H1 (cell line): ENCODE results near the gene GXYLT2. TPM values are rescaled to one million over a fixed set of nuclear protein-coding genes. Genes with fewer than 3 reads are reported as not detected.

Experiments used
- CTCF ChIA-PET: fragments of 300-600 bp; sonication (Branson Sonifier 250); formaldehyde crosslinking; loops from one replicate; lab custom pipeline; 2021; ENCODE audit not compliant: partially characterized antibody; lab: Charles Lee
- POLR2A ChIA-PET: fragments of 300-600 bp; sonication (Branson Sonifier 250); formaldehyde crosslinking; loops from one replicate; lab custom pipeline; 2021; ENCODE audit warnings: inconsistent platforms; ENCODE audit not compliant: partially characterized antibody; lab: Charles Lee
- DNase-seq, 2 experiments: peaks; one replicate each; pipeline versions ENCODE4 v3.0.0 to v3.0.0-alpha.2; 2010 to 2022; ENCODE audit warnings: low spot score in 2 of 2, low read depth in 1 of 2, mixed read lengths in 1 of 2
- FAIRE-seq: peaks from 2 replicates; lab custom pipeline; 2011; peaks lifted over from hg19 to GRCh38; lab: Jason Lieb, UNC
- H2AFZ ChIP-seq: 2 replicates; pipeline ENCODE4 v1.8.1; 2012; ENCODE audit warnings: low read length, inconsistent platforms
- H2AK5ac ChIP-seq: 2 replicates; pipeline ENCODE4 v1.6.1; 2013; ENCODE audit warnings: low read depth, low read length
- H2BK120ac ChIP-seq: replicated peaks from 2 replicates; pipeline ENCODE3; 2013; ENCODE audit warnings: low read depth, low read length, inconsistent platforms
- H2BK12ac ChIP-seq: 2 replicates; pipeline ENCODE4 v1.6.1; 2013; ENCODE audit warnings: low read depth, low read length
- H2BK15ac ChIP-seq: 2 replicates; pipeline ENCODE4 v1.6.1; 2013; ENCODE audit warnings: low read length
- H2BK20ac ChIP-seq: 2 replicates; pipeline ENCODE4 v1.6.1; 2013; ENCODE audit warnings: low read length
- H2BK5ac ChIP-seq: 2 replicates; pipeline ENCODE4 v1.6.1; 2013; ENCODE audit warnings: low read depth, low read length
- H3K14ac ChIP-seq: 2 replicates; pipeline ENCODE4 v1.6.1; 2013; ENCODE audit warnings: inconsistent platforms; ENCODE audit not compliant: insufficient read length
- H3K18ac ChIP-seq: 2 replicates; pipeline ENCODE4 v1.6.1; 2013; ENCODE audit warnings: low read length; ENCODE audit errors: extremely low read depth
- H3K23ac ChIP-seq: 2 replicates; pipeline ENCODE4 v1.6.1; 2013; ENCODE audit warnings: inconsistent platforms; ENCODE audit not compliant: insufficient read length
- H3K23me2 ChIP-seq: 2 replicates; pipeline ENCODE4 v1.6.1; 2013; ENCODE audit warnings: low read depth, low read length
- H3K27ac ChIP-seq: 2 replicates; pipeline ENCODE4 v1.6.1; 2011; ENCODE audit warnings: low read depth, low read length, inconsistent platforms
- H3K27me3 ChIP-seq, 4 experiments: replicated peaks in 1 of 4; 1 replicate in 1 of 4; 2 replicates in 3 of 4; pipeline versions ENCODE4 v1.6.1 to v1.8.1; 2011 to 2013; ENCODE audit warnings: low read length in 3 of 4, mild to moderate bottlenecking in 3 of 4, inconsistent platforms in 2 of 4, mixed read lengths in 2 of 4, moderate library complexity in 1 of 4; ENCODE audit not compliant: control insufficient read depth in 3 of 4, insufficient read depth in 3 of 4; ENCODE audit errors: extremely low read depth in 1 of 4
- H3K36me3 ChIP-seq, 4 experiments: 2 replicates each; pipeline versions ENCODE4 v1.6.1 to v1.8.1; 2011 to 2013; ENCODE audit warnings: mild to moderate bottlenecking in 4 of 4, low read length in 3 of 4, moderate library complexity in 2 of 4, control low read depth in 1 of 4, inconsistent platforms in 1 of 4; ENCODE audit not compliant: insufficient read depth in 4 of 4, control insufficient read depth in 2 of 4
- H3K4ac ChIP-seq: replicated peaks from 2 replicates; pipeline ENCODE3; 2013; ENCODE audit warnings: low read length, low read depth, mixed read lengths, inconsistent platforms; ENCODE audit not compliant: insufficient read length
- H3K4me1 ChIP-seq, 4 experiments: replicated peaks in 1 of 4; 1 replicate in 1 of 4; 2 replicates in 3 of 4; pipeline versions ENCODE4 v1.6.1 to v1.8.1; 2011 to 2013; ENCODE audit warnings: low read length in 3 of 4, inconsistent platforms in 2 of 4, mixed read lengths in 1 of 4; ENCODE audit not compliant: insufficient read depth in 4 of 4, control insufficient read depth in 3 of 4
- H3K4me2 ChIP-seq, 2 experiments: 2 replicates each; pipeline versions ENCODE4 v1.6.1 to v1.8.1; 2011 to 2013; ENCODE audit warnings: low read depth in 2 of 2, low read length in 2 of 2, control low read depth in 1 of 2, inconsistent platforms in 1 of 2, mild to moderate bottlenecking in 1 of 2; ENCODE audit not compliant: insufficient read depth in 1 of 2
- H3K4me3 ChIP-seq, 4 experiments: fragments of 200-600, 300-600 bp in 1 of 4; sonication (generic), shearing (Covaris generic), sonication (Bioruptor Twin) in 1 of 4; 2 replicates each; pipeline versions ENCODE4 v1.5.1 to v1.8.1; 2011 to 2016; ENCODE audit warnings: low read length in 4 of 4, low read depth in 3 of 4, control low read depth in 2 of 4, inconsistent platforms in 2 of 4, mild to moderate bottlenecking in 2 of 4, mixed read lengths in 1 of 4, moderate library complexity in 1 of 4; ENCODE audit not compliant: insufficient read depth in 2 of 4; ENCODE audit errors: extremely low read depth in 1 of 4
- H3K56ac ChIP-seq: replicated peaks from 2 replicates; pipeline ENCODE3; 2013; ENCODE audit warnings: low read depth, mild to moderate bottlenecking, mixed read lengths, low read length, inconsistent platforms; ENCODE audit not compliant: insufficient read length
- H3K79me1 ChIP-seq: 2 replicates; pipeline ENCODE4 v1.6.1; 2013; ENCODE audit warnings: low read depth, low read length, control low read depth
- H3K79me2 ChIP-seq, 2 experiments: 2 replicates each; pipeline versions ENCODE4 v1.6.1 to v1.8.1; 2012 to 2013; ENCODE audit warnings: low read length in 2 of 2, mild to moderate bottlenecking in 2 of 2, inconsistent platforms in 1 of 2; ENCODE audit not compliant: insufficient read depth in 2 of 2, control insufficient read depth in 1 of 2
- H3K9ac ChIP-seq, 4 experiments: replicated peaks in 1 of 4; 1 replicate in 1 of 4; 2 replicates in 3 of 4; pipeline versions ENCODE4 v1.6.1 to v1.8.1; 2011 to 2013; ENCODE audit warnings: low read depth in 3 of 4, low read length in 3 of 4, control low read depth in 2 of 4, mild to moderate bottlenecking in 2 of 4, moderate library complexity in 2 of 4, inconsistent platforms in 1 of 4; ENCODE audit errors: extremely low read depth in 1 of 4
- H3K9me3 ChIP-seq, 2 experiments: 2 replicates each; pipeline versions ENCODE4 v1.6.1 to v1.8.1; 2012 to 2013; ENCODE audit warnings: mild to moderate bottlenecking in 2 of 2, moderate library complexity in 2 of 2, control low read depth in 1 of 2, inconsistent platforms in 1 of 2, low read depth in 1 of 2, low read length in 1 of 2, mixed read lengths in 1 of 2; ENCODE audit not compliant: insufficient read depth in 2 of 2
- H4K20me1 ChIP-seq, 2 experiments: replicated peaks in 1 of 2; 2 replicates each; pipeline versions ENCODE3 to v1.8.1; 2011 to 2013; ENCODE audit warnings: inconsistent platforms in 2 of 2, low read length in 2 of 2, mild to moderate bottlenecking in 1 of 2; ENCODE audit not compliant: insufficient read depth in 2 of 2, control insufficient read depth in 1 of 2
- H4K5ac ChIP-seq: 2 replicates; pipeline ENCODE4 v1.6.1; 2013; ENCODE audit warnings: low read length, low read depth, mixed read lengths, inconsistent platforms; ENCODE audit not compliant: insufficient read length
- H4K8ac ChIP-seq: 2 replicates; pipeline ENCODE4 v1.8.0; 2013; ENCODE audit warnings: mild to moderate bottlenecking, moderate library complexity, low read length, inconsistent platforms; ENCODE audit not compliant: insufficient read depth; ENCODE audit errors: extremely low read depth
- H4K91ac ChIP-seq: replicated peaks from 2 replicates; pipeline ENCODE3; 2013; ENCODE audit warnings: low read length, mixed read lengths, inconsistent platforms; ENCODE audit not compliant: insufficient read length
- YY1 ChIP-seq: IDR thresholded peaks from 2 replicates; pipeline ENCODE4 v1.6.1; 2011; ENCODE audit warnings: low read depth, mild to moderate bottlenecking, low read length
- WGBS, 2 experiments: shearing (Covaris generic) in 1 of 2; methylation state at CpG; one replicate each; pipeline versions ENCODE4 v1.1.6 to v1.1.7; 2013 to 2015; ENCODE audit warnings: low lambda C conversion rate in 2 of 2, mixed read lengths in 2 of 2, inconsistent platforms in 1 of 2, low coverage in 1 of 2, missing lambda C conversion rate in 1 of 2; ENCODE audit not compliant: insufficient replicate concordance in 2 of 2, insufficient coverage in 1 of 2, insufficient read length in 1 of 2; ENCODE audit errors: extremely low coverage in 1 of 2, missing lambda C conversion rate in 1 of 2; 5-methylcytosine and 5-hydroxymethylcytosine counted together
- polyA plus RNA-seq, 7 experiments: library from polyadenylated mRNA; depleted of rRNA in 3 of 7; stranded (reverse) in 5 of 7; unstranded in 2 of 7; fragments of >200 nt in 5 of 7; fragments of 200-250 nt in 2 of 7; gene quantifications; 1 replicate in 5 of 7; 2 replicates in 1 of 7; 4 replicates in 1 of 7; pipeline versions ENCODE4 v1.2.1 to v1.2.3, GENCODE V29; 2011 to 2013; ENCODE audit warnings: missing spikeins in 2 of 7, mixed read lengths in 2 of 7
- total RNA-seq: library from RNA; stranded (reverse); fragmentation: NEBNext Ultra II Directional; extraction: Animal tissue kit (Norgen Biotek cat#: 25700); gene quantifications from 2 replicates; pipeline ENCODE4 v1.2.1, GENCODE V29; 2021

GXYLT2 gene
- total and polyA plus RNA-seq, 2 of the 8 experiments (the other 6 are each of a cell fraction or from before 2014, with no cell fraction given): 1.8 to 5.6 TPM

GRCh38 chr3:72899349-72899765, 11.5 kb downstream of the GXYLT2 start:
- no peak overlapping the region for H4K5ac ChIP-seq
- H3K36me3 ChIP-seq: no peaks in the 10 kb centered on the region
- no peak overlapping the region for H3K23ac ChIP-seq
- no peak overlapping the region for H2AK5ac ChIP-seq
- WGBS, 2 experiments: 92% methylated on average over 6 of the region's 6 CpGs; no CpG with 5 or more reads in 1 of the 2 experiments
- DNase-seq: no peak
- H3K23me2 ChIP-seq: no peaks in the 10 kb centered on the region
- no peaks in the 10 kb centered on the region for H3K27me3 ChIP-seq
- H3K4me3 ChIP-seq: no peak overlapping the region
- H3K18ac ChIP-seq: no peak overlapping the region
- no peak overlapping the region for H3K56ac ChIP-seq
- no peak overlapping the region for H2BK12ac ChIP-seq
- H3K14ac ChIP-seq: no peak overlapping the region
- H3K79me1 ChIP-seq: no peaks in the 10 kb centered on the region
- H3K79me2 ChIP-seq: no peaks in the 10 kb centered on the region
- no peak for FAIRE-seq
- ChIA-PET POLR2A (no interaction called here), CTCF (interaction anchor here (0.6 to 1.3 kb wide), 3 partner anchors 15 to 37 kb away, joined by 3 read pairs; no protein-coding TSS in a partner anchor)
- H4K20me1 ChIP-seq: no peaks in the 10 kb centered on the region
- H2AFZ ChIP-seq: no peak overlapping the region
- H2BK5ac ChIP-seq: no peak overlapping the region
- H2BK20ac ChIP-seq: no peak overlapping the region
- H4K91ac ChIP-seq: no peak overlapping the region
- no peak overlapping the region for H2BK15ac ChIP-seq
- H3K4me1 ChIP-seq: peaks cover 0 to 2% (median 0%) of the 10 kb centered on the region in 4 experiments; a peak in 1 of 7 replicates
- H4K8ac ChIP-seq: no peak overlapping the region
- no peak overlapping the region for H3K9ac ChIP-seq
- H3K4me2 ChIP-seq: no peak overlapping the region
- H3K27ac ChIP-seq: no peak overlapping the region
- H3K4ac ChIP-seq: no peak overlapping the region
- no peaks in the 10 kb centered on the region for H3K9me3 ChIP-seq
- no peak overlapping the region for H2BK120ac ChIP-seq
- TF ChIP-seq YY1: no peak
